ENCODE data around the gene HIP1.
A peak's percentile ranks its signal among the peaks of the same experiment; 100 is the strongest.

The HIP1 gene

GRCh38 chr7:75699993-75700392 lies 38.7 kb downstream of the HIP1 start:
- H3K27me3 ChIP-seq (ENCODE audit: control insufficient read depth, low read length): 0 out of 2 replicates have a peak, but pooled peaks cover 1% of the 10 kb centered on the region
- H4K20me1 ChIP-seq (ENCODE audit: control insufficient read depth, insufficient read depth, low read depth, low read length): no peaks in the 10 kb centered on the region
- peaks cover 21% of the 10 kb centered on the region for H3K4me1 ChIP-seq (ENCODE audit: control insufficient read depth, low read length)

GRCh38 chr7:75698358-75698757 lies 40.4 kb downstream of the HIP1 start:
- Histone ChIP-seq H3K27me3 (ENCODE audit: control insufficient read depth, low read length) (peaks cover 8% of the 10 kb centered on the region), H3K4me2 (ENCODE audit: low read length) (0 out of 2 replicates have a peak overlapping the region, but pooled peaks have one; percentile 11), H3K4me1 (ENCODE audit: control insufficient read depth, low read length) (peaks cover 23% of the 10 kb centered on the region), H3K9me3 (ENCODE audit: control insufficient read depth, insufficient read depth, low read length) (no peaks in the 10 kb centered on the region), H3K79me2 (ENCODE audit: control insufficient read depth, low read length) (no peaks in the 10 kb centered on the region), H3K4me3 (ENCODE audit: low read length) (no peak overlapping the region), H4K20me1 (ENCODE audit: control insufficient read depth, insufficient read depth, low read depth, low read length) (no peaks in the 10 kb centered on the region), H3F3A (ENCODE audit: control insufficient read depth, insufficient read depth) (0 out of 2 replicates have a peak, but pooled peaks cover 6% of the 10 kb centered on the region), H3K36me3 (ENCODE audit: control insufficient read depth, low read length) (no peaks in the 10 kb centered on the region), H3K9me2 (replicated peaks; ENCODE audit: control insufficient read depth, low read length) (no peaks in the 10 kb centered on the region), H3K27ac (ENCODE audit: low read depth, low read length) (no peak overlapping the region)
- TF ChIP-seq EZH2phosphoT487 (IDR thresholded peaks at IDR 0.05; ENCODE audit: borderline replicate concordance, low read length): no peak
- TF ChIP-seq, protein P1, sequence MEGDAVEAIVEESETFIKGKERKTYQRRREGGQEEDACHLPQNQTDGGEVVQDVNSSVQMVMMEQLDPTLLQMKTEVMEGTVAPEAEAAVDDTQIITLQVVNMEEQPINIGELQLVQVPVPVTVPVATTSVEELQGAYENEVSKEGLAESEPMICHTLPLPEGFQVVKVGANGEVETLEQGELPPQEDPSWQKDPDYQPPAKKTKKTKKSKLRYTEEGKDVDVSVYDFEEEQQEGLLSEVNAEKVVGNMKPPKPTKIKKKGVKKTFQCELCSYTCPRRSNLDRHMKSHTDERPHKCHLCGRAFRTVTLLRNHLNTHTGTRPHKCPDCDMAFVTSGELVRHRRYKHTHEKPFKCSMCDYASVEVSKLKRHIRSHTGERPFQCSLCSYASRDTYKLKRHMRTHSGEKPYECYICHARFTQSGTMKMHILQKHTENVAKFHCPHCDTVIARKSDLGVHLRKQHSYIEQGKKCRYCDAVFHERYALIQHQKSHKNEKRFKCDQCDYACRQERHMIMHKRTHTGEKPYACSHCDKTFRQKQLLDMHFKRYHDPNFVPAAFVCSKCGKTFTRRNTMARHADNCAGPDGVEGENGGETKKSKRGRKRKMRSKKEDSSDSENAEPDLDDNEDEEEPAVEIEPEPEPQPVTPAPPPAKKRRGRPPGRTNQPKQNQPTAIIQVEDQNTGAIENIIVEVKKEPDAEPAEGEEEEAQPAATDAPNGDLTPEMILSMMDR (IDR thresholded peaks at IDR 0.05; ENCODE audit: low read depth, low read length, poor library complexity, severe bottlenecking): no peak

More at GRCh38 chr7:75699993-75700392, 38.7 kb downstream of the HIP1 start:
- H3K4me3 ChIP-seq (ENCODE audit: low read length): no peak overlapping the region
- H3F3A ChIP-seq (ENCODE audit: control insufficient read depth, insufficient read depth): 0 out of 2 replicates have a peak, but pooled peaks cover 6% of the 10 kb centered on the region
- no peaks in the 10 kb centered on the region for H3K79me2 ChIP-seq (ENCODE audit: control insufficient read depth, low read length)
- TF ChIP-seq, protein P1 (IDR thresholded peaks at IDR 0.05; ENCODE audit: low read depth, low read length, poor library complexity, severe bottlenecking): no peak
- no peak overlapping the region for H3K27ac ChIP-seq (ENCODE audit: low read depth, low read length)
- no peaks in the 10 kb centered on the region for H3K36me3 ChIP-seq (ENCODE audit: control insufficient read depth, low read length)
- H3K4me2 ChIP-seq (ENCODE audit: low read length): no peak overlapping the region
- H3K9me2 ChIP-seq (replicated peaks; ENCODE audit: control insufficient read depth, low read length): no peaks in the 10 kb centered on the region
- no peaks in the 10 kb centered on the region for H3K9me3 ChIP-seq (ENCODE audit: control insufficient read depth, insufficient read depth, low read length)

DNA sequence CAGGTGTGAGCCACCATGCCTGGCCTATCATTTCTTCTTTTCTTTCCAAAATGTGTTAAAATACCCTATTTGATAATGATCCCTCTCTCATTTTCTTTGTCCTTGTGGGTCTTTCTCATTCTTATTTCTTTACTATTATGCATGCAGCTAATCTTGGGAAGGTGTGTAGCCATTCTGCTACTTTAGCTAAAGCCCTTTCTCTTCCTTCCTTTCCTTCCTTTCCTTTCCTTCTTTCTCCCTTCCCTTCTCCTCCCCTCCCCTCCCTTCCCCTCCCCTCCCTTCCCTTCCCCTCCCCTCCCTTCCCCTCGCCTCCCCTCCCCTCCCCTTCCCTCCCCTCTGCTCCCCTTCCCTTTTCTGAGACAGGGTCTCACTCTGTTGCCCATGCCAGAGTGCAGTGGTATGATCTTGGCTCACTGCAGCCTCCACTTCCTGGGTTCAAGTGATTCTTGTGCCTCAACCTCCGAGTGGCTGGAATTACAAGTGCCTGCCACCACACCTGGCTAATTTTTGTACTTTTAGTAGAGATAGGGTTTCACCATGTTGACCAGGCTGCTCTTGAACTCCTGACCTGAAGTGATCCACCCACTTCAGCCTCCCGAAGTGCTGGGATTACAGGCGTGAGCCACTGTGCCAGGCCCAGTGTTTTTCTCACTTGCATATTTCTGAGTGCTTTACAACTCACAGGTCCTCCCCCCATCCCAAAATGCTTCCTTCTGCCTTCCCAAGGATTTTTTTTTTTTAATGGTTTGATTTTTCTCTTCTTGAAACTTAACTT lies 42.3 kb downstream of the HIP1 start:
- Histone ChIP-seq H3K4me3 (ENCODE audit: low read length) (no peak overlapping the region), H3K27me3 (ENCODE audit: control insufficient read depth, low read length) (peaks cover 19% of the 10 kb centered on the region), H3F3A (ENCODE audit: control insufficient read depth, insufficient read depth) (0 out of 2 replicates have a peak, but pooled peaks cover 11% of the 10 kb centered on the region), H3K9me3 (ENCODE audit: control insufficient read depth, insufficient read depth, low read length) (no peaks in the 10 kb centered on the region), H3K4me2 (ENCODE audit: low read length) (no peak overlapping the region), H3K4me1 (ENCODE audit: control insufficient read depth, low read length) (peaks cover 42% of the 10 kb centered on the region), H3K9me2 (replicated peaks; ENCODE audit: control insufficient read depth, low read length) (no peaks in the 10 kb centered on the region), H3K27ac (ENCODE audit: low read depth, low read length) (no peak overlapping the region), H4K20me1 (ENCODE audit: control insufficient read depth, insufficient read depth, low read depth, low read length) (no peaks in the 10 kb centered on the region), H3K36me3 (ENCODE audit: control insufficient read depth, low read length) (no peaks in the 10 kb centered on the region), H3K79me2 (ENCODE audit: control insufficient read depth, low read length) (no peaks in the 10 kb centered on the region)
- TF ChIP-seq, protein P1 (IDR thresholded peaks at IDR 0.05; ENCODE audit: low read depth, low read length, poor library complexity, severe bottlenecking): no peak
